ENCODE measurements around the gene SREBF1.

The SREBF1 gene

GRCh38 chr17:17836818-17837379 lies at the start of gene SREBF1:
SREBF1 (minus strand) TSS chr17:17836986; CDS start chr17:17836817, 169 bp downstream.
- DNase-seq (ENCODE audit: low read depth in 2 of 2): no peak

DNA sequence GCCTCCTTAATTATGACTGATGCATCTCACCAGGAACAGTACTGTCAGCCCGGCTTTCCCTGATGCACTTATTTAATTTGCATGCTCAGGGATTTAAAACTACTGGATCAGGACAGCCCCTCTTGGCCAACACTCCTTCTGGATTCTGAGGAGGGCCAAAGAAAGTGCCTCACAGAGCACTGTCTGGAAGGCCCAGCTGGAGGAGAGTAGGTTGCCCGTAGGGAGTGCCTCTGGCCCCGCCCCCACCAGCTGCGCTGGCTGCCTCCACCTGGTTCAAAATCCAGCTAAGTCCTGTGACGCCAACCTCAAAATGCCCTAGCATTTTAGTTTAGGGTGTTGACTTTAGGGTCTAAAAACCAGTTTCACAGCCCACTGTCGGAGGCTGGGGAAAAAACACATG lies 49.4 kb upstream of the SREBF1 start:
- DNase-seq (ENCODE audit: low read depth in 2 of 2): no peak

- no peak for DNase-seq (ENCODE audit: low read depth in 2 of 2)
Measured at GRCh38 chr17:17884391-17885357, 47.9 kb upstream of the SREBF1 start.

DNA sequence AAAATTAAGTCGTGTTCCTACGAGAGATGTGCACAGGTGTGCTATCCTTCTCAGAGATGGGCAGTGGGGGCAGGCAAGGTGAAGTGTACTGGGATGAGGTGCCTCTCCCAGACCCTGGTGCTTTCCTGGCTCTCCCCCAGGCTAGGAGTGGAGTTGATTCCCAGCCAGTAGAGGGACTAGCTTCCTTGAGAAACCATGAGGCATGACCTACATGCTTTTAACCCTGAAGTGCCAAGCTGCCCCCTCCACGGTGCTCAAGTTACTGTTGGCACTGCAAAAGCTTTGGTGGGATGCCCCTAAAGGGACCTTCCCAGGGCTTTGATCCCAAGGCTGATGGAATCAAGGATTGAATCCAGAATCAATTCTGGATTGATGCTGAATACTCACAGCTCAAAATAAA lies 47.0 kb upstream of the SREBF1 start:
- DNase-seq (ENCODE audit: low read depth in 2 of 2): no peak

DNA sequence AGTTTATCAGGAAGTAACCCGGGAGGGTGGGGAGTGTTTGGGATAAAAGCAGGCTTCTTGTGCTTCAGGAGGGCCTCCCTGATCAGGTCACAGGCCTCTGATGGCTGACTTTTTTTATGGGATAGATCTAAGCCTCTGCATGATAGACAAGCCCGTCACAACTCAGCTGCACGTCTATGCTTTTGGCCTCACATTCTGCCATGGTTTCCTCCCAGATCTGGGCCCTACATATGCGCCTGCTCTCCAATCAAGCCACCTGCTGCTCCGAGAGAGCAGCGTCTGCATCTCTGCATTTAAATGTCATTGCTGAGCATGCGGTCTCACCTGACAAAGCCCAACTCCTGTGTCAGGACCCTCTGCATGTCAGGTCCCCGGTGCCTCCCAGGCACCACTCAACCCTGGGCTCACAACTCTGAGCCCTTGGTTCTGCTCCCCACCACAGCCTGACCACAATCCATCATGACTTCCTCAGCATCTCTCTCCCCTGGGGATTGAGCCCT lies 45.3 kb upstream of the SREBF1 start:
- no peak for DNase-seq (ENCODE audit: low read depth in 2 of 2)

DNA sequence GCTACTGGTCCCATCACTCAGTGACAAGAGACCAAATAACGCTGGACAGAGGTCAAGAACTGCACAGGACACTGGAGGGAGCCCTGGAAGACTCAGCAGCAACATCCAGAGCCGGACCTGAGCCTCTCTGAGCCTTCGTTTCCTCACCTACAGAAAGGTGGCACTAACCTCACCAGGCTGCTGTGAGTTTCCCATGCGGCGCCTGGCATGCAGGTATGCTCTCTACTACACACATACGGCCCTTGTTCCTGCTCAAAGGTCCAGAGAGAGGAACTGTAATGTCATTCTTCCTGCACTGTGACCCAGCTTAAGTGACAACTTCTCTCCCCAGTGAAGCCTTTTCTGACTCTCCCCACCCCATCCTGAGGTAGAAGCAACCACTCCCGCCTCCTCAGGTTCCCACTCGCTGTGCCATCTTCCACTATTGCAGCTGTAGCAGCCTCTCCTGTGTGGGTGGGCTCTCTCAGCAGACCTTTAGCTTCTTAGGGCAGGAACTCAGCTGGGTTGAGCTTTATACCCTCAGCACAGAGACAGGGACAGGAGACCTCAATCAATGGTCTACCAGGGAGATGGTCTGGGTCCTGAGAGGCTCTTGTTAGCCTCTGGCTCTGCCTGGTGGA lies 43.9 kb upstream of the SREBF1 start:
- DNase-seq (ENCODE audit: low read depth in 2 of 2): no peak

GRCh38 chr17:17877529-17878358 lies 41.0 kb upstream of the SREBF1 start:
- no peak for DNase-seq (ENCODE audit: low read depth in 2 of 2)

DNA sequence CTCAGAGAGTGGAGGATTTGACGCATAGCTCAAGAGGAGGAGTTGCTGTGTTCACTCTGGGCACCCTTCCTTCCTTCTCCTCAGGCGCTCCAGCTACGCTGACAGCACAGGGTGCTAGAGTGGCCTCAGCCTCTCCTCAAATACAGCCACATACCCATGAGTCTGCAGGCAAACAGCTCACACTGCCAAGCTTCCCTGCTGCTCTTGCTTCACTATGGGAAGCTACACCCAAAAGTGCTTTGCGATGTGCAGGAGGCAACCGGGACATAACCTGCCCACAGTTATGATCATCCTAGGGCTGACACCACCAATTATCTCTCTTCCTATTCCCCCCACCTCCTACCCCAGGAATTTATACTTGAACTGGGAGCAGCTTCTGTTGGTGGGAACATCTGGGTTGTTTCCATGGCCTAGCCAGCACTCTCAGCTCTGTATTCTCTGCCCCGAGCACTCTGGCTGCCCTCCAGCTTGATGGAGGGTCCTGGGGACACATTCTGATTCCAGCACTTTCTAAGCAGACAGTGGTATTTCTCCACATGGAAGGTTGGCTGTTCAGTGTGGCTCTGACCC lies 40.3 kb upstream of the SREBF1 start:
- no peak for DNase-seq (ENCODE audit: low read depth in 2 of 2)

DNA sequence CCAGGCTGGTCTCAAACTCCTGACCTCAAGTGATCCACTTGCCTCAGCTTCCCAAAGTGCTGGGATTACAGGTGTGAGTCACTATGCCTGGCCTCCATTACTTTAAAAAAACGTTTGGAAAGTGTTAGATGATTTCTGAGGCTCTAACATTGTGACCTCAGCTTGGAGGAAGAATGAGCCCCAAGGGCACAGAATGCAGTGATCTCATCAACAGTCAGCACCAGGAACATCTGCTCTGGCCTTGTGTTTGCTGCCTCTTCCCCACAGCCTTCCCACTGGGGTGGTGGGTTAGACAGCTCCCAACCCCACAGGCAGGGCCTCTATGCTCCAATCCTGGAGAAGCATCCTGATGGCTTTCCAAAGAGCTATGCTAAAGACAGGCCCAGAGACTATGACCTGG lies 37.7 kb upstream of the SREBF1 start:
- DNase-seq (ENCODE audit: low read depth in 2 of 2): no peak

- no peak for DNase-seq (ENCODE audit: low read depth in 2 of 2)
Measured at GRCh38 chr17:17873450-17873991, 36.7 kb upstream of the SREBF1 start.

- DNase-seq (ENCODE audit: low read depth in 2 of 2): no peak
Measured at GRCh38 chr17:17872547-17873345, 36.0 kb upstream of the SREBF1 start.

DNA sequence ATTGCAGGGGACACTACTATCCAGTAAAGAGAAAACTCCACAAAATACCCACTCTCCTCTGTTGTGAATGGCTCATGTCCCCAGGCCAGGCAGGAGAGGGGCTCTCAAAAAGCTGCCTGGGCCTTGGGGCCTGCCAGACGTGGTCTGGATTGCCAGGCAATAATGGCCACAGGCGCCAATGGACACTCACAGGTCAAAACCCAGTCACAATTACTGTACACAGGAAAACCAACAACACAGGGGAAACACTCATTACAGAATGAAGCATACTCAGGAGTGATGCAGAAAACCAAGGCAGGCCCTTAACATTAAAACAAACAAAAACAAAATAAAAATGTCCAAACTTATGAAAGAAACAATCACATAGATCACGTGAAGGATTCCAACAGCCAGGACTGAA lies 35.1 kb upstream of the SREBF1 start:
- no peak for DNase-seq (ENCODE audit: low read depth in 2 of 2)

- no peak for DNase-seq (ENCODE audit: low read depth in 2 of 2)
Measured at GRCh38 chr17:17870247-17870646, 33.5 kb upstream of the SREBF1 start.

GRCh38 chr17:17868641-17869522 lies 32.1 kb upstream of the SREBF1 start:
- no peak for DNase-seq (ENCODE audit: low read depth in 2 of 2)

DNA sequence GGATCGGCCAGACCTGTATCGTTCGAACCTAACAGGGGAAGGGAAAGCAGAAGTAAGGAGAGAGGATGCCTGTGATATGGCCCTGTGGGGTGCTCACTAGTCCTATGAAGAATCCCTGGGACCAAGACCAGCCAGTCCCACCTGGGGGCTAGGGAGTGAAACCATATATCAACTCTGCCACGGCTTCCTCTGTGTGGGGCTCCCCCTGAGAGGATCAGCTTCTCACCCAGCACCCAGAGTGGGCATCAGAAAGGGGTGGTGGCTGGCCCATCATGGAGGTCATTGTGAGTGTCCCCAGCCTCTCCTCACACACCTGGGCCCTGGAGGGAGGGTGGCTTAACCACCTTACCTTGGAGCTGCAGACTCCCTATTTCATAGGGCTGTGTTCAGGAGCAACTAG lies 30.1 kb upstream of the SREBF1 start:
- DNase-seq (ENCODE audit: low read depth in 2 of 2): no peak

DNA sequence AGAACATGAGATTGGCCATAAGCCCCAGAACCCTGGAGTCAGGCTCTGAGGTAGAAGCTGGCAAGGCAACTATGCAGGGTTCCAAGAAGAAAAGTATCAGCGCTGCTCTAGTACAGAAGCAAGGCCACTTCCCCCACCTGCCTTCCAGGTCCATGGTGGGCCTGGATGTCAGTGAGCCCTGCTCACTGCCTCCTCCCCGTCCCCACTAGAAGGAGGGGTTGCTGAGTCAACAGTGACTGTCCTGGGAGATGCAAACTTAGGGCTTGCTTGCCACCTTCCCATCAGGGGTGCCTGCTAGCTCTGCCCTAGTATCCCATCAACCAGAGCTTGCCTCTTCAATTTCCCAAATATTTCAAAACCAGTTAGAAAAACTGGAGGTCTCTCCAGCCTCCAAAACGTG lies 29.6 kb upstream of the SREBF1 start:
- DNase-seq (ENCODE audit: low read depth in 2 of 2): no peak

DNA sequence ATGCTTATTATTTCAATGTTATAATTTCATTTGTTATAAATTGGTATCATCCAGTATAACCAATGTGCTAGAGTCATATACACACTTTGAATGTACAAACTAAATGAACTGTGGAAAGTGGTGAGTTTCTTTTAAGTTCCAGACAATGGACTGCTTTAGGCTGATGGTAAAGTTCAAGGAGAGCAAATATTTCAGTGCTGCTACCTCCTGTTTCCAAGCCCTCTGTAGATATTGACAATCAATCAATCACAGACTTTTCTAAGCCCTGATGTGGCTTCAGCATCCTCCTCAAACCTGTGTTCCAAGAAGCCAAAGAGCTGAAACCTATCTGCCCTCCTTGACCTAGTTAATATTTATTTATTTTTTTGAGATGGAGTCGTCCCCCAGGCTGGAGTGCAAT lies 28.2 kb upstream of the SREBF1 start:
- no peak for DNase-seq (ENCODE audit: low read depth in 2 of 2)

GRCh38 chr17:17860766-17861107 lies 24.0 kb upstream of the SREBF1 start:
- no peak for DNase-seq (ENCODE audit: low read depth in 2 of 2)
